Neuronal stem cell (in vitro differentiated cells): Measurements from ENCODE around the gene CTSH.

ENCODE experiments used
- DNase-seq: peaks from one replicate; pipeline ENCODE4 v3.0.0-alpha.2; 2013; ENCODE audit warnings: low spot score
- H2AFZ ChIP-seq: one replicate; pipeline ENCODE4 v1.6.1; 2013; ENCODE audit warnings: mild to moderate bottlenecking, low read length, inconsistent platforms
- H2AK5ac ChIP-seq: 2 replicates; pipeline ENCODE4 v1.6.1; 2013; ENCODE audit warnings: low read depth, mild to moderate bottlenecking, inconsistent platforms, low read length, moderate library complexity, mixed read lengths
- H2BK120ac ChIP-seq: 2 replicates; pipeline ENCODE4 v1.6.1; 2013; ENCODE audit warnings: low read depth, mild to moderate bottlenecking, inconsistent platforms, low read length, moderate library complexity, mixed read lengths
- H2BK12ac ChIP-seq: one replicate; pipeline ENCODE4 v1.6.1; 2013; ENCODE audit warnings: low read length, inconsistent platforms
- H2BK15ac ChIP-seq: 2 replicates; pipeline ENCODE4 v1.6.1; 2013; ENCODE audit warnings: mild to moderate bottlenecking, low read length, inconsistent platforms, mixed read lengths
- H2BK5ac ChIP-seq: one replicate; pipeline ENCODE4 v1.6.1; 2013; ENCODE audit warnings: inconsistent platforms, mild to moderate bottlenecking, low read length, moderate library complexity
- H3K14ac ChIP-seq: one replicate; pipeline ENCODE4 v1.6.1; 2013; ENCODE audit warnings: low read length, inconsistent platforms
- H3K18ac ChIP-seq: 2 replicates; pipeline ENCODE4 v1.6.1; 2013; ENCODE audit warnings: low read length, inconsistent platforms
- H3K23ac ChIP-seq: 2 replicates; pipeline ENCODE4 v1.6.1; 2013; ENCODE audit warnings: low read depth, mild to moderate bottlenecking, mixed read lengths, low read length, inconsistent platforms; ENCODE audit not compliant: poor library complexity
- H3K27ac ChIP-seq: replicated peaks from 3 replicates; pipeline ENCODE4 v1.5.1; 2013; ENCODE audit warnings: low read length, inconsistent platforms
- H3K27me3 ChIP-seq, 3 experiments: 2 replicates each; pipeline ENCODE4 v1.6.1; 2013; ENCODE audit warnings: low read length in 3 of 3, mild to moderate bottlenecking in 2 of 3, inconsistent platforms in 1 of 3, low read depth in 1 of 3, mixed read lengths in 1 of 3, moderate library complexity in 1 of 3; ENCODE audit not compliant: control insufficient read depth in 3 of 3, insufficient read depth in 3 of 3
- H3K36me3 ChIP-seq, 2 donors: replicated peaks in 1 of 2; 2 replicates each; pipeline ENCODE4 v1.6.1; 2013; ENCODE audit warnings: low read length in 2 of 2; ENCODE audit not compliant: control insufficient read depth in 2 of 2, insufficient read depth in 2 of 2
- H3K4ac ChIP-seq: 2 replicates; pipeline ENCODE4 v1.6.1; 2013; ENCODE audit warnings: inconsistent platforms, mild to moderate bottlenecking, low read length, moderate library complexity
- H3K4me1 ChIP-seq, 2 donors: 1 replicate in 1 of 2; 2 replicates in 1 of 2; pipeline ENCODE4 v1.6.1; 2013; ENCODE audit warnings: low read length in 2 of 2, low read depth in 1 of 2; ENCODE audit not compliant: control insufficient read depth in 2 of 2, insufficient read depth in 1 of 2
- H3K4me2 ChIP-seq: one replicate; pipeline ENCODE4 v1.6.1; 2013; ENCODE audit warnings: mild to moderate bottlenecking, low read length, inconsistent platforms; ENCODE audit not compliant: insufficient read depth, poor library complexity, severe bottlenecking
- H3K4me3 ChIP-seq, 2 donors: 2 replicates each; pipeline ENCODE4 v1.5.1; 2013; ENCODE audit warnings: low read length in 2 of 2, mild to moderate bottlenecking in 2 of 2, inconsistent platforms in 1 of 2, moderate library complexity in 1 of 2
- H3K79me1 ChIP-seq: one replicate; pipeline ENCODE4 v1.6.1; 2013; ENCODE audit warnings: low read depth, mild to moderate bottlenecking, inconsistent platforms, low read length, moderate library complexity
- H3K9ac ChIP-seq: one replicate; pipeline ENCODE4 v1.6.1; 2013; ENCODE audit warnings: mild to moderate bottlenecking, low read depth, low read length, inconsistent platforms; ENCODE audit not compliant: poor library complexity
- H3K9me3 ChIP-seq, 2 donors: replicated peaks in 1 of 2; 2 replicates each; pipeline versions ENCODE3 to v1.6.1; 2013; ENCODE audit warnings: low read length in 2 of 2, mild to moderate bottlenecking in 2 of 2, inconsistent platforms in 1 of 2, low read depth in 1 of 2, mixed read lengths in 1 of 2, moderate library complexity in 1 of 2; ENCODE audit not compliant: control insufficient read depth in 2 of 2, insufficient read depth in 1 of 2
- H4K8ac ChIP-seq: one replicate; pipeline ENCODE4 v1.6.1; 2013; ENCODE audit warnings: low read depth, mild to moderate bottlenecking, inconsistent platforms, low read length, moderate library complexity
- H4K91ac ChIP-seq: one replicate; pipeline ENCODE4 v1.6.1; 2013; ENCODE audit warnings: low read length, low read depth, mild to moderate bottlenecking, inconsistent platforms; ENCODE audit not compliant: poor library complexity
- WGBS, 2 donors: extraction: QIAGEN DNeasy Blood & Tissue Kit; methylation state at CpG; one replicate each; pipeline ENCODE4 v1.1.7; 2013; ENCODE audit warnings: missing lambda C conversion rate in 2 of 2, mixed read lengths in 1 of 2; ENCODE audit not compliant: insufficient read length in 2 of 2, insufficient replicate concordance in 1 of 2; ENCODE audit errors: extremely low coverage in 2 of 2; 5-methylcytosine and 5-hydroxymethylcytosine counted together

CTSH gene

GRCh38 chr15:78950902-78951840, 6.3 kb upstream of the CTSH start:
- no peak overlapping the region for H3K27ac ChIP-seq
- H2BK5ac ChIP-seq = no peak overlapping the region
- no peak overlapping the region for H3K4me2 ChIP-seq
- H3K4ac ChIP-seq = no peak overlapping the region
- H3K27me3 ChIP-seq = peaks cover 0 to 29% (median 3%) of the 10 kb centered on the region in 3 experiments
- no peak overlapping the region for H3K4me3 ChIP-seq
- H4K8ac ChIP-seq = no peak overlapping the region
- no peak overlapping the region for H2BK120ac ChIP-seq
- H2AK5ac ChIP-seq = no peak overlapping the region
- no peak overlapping the region for H3K23ac ChIP-seq
- H3K9ac ChIP-seq = no peak overlapping the region
- H3K14ac ChIP-seq = no peak overlapping the region
- no CpG with 5 or more reads among the region's 10 CpGs for WGBS, 2 donors
- no peak overlapping the region for H3K18ac ChIP-seq
- H3K9me3 ChIP-seq = no peaks in the 10 kb centered on the region
- H3K4me1 ChIP-seq = no peaks in the 10 kb centered on the region
- no peak overlapping the region for H4K91ac ChIP-seq
- H3K36me3 ChIP-seq = no peaks in the 10 kb centered on the region
- no peak for DNase-seq
- H2AFZ ChIP-seq = peak overlapping the region; percentile 19
- H2BK15ac ChIP-seq = no peak overlapping the region
- H3K79me1 ChIP-seq = no peaks in the 10 kb centered on the region
- no peak overlapping the region for H2BK12ac ChIP-seq

- Histone ChIP-seq H3K18ac (no peak overlapping the region), H3K27ac (no peak overlapping the region), H4K8ac (no peak overlapping the region), H3K9me3 (no peaks in the 10 kb centered on the region), H2BK12ac (no peak overlapping the region), H3K36me3 (no peaks in the 10 kb centered on the region), H2AK5ac (no peak overlapping the region), H2BK15ac (no peak overlapping the region), H3K4ac (no peak overlapping the region), H3K4me1 (peaks cover under 1% of the 10 kb centered on the region in 2 donors), H2BK5ac (no peak overlapping the region), H3K27me3 (peaks cover 0 to 35% (median 4%) of the 10 kb centered on the region in 3 experiments), H3K4me2 (no peak overlapping the region), H2BK120ac (no peak overlapping the region), H3K9ac (no peak overlapping the region), H3K4me3 (no peak overlapping the region), H2AFZ (no peak overlapping the region), H3K79me1 (no peaks in the 10 kb centered on the region), H3K23ac (no peak overlapping the region), H3K14ac (no peak overlapping the region), H4K91ac (no peak overlapping the region)
- no CpG with 5 or more reads among the region's 9 CpGs for WGBS, 2 donors
- no peak for DNase-seq
Observed at GRCh38 chr15:78950343-78950742, 5.5 kb upstream of the CTSH start.

DNA sequence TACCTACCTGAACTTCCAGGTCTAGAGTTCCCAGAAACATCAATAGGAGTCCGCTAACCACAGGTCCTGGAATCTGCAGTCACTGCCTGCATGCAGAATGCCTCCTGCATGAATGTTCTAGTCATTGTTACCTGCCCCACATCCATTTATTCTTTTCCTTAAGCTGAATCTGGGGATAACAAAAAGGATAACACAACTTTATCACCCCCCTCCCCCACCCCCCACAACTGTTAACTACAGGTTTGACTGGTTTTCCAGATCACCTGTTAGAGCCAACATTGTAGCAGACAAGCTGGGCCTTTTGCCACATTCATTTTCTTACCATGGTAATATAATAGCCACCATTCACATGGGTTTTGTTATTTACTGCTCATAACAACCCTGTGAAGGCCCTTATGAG, 4.6 kb upstream of the CTSH start:
- Histone ChIP-seq H3K27me3 (peaks cover 0 to 39% (median 10%) of the 10 kb centered on the region in 3 experiments), H3K9me3 (no peaks in the 10 kb centered on the region), H3K4ac (no peak overlapping the region), H3K79me1 (no peaks in the 10 kb centered on the region), H3K36me3 (no peaks in the 10 kb centered on the region), H3K4me1 (peaks cover 4 to 5% of the 10 kb centered on the region in 2 donors), H2BK5ac (no peak overlapping the region), H2BK120ac (no peak overlapping the region), H3K18ac (no peak overlapping the region), H4K8ac (no peak overlapping the region), H3K27ac (no peak overlapping the region), H2AFZ (no peak overlapping the region), H3K4me3 (no peak overlapping the region), H2BK12ac (no peak overlapping the region), H2AK5ac (no peak overlapping the region), H3K14ac (no peak overlapping the region), H2BK15ac (no peak overlapping the region), H3K4me2 (no peak overlapping the region), H3K9ac (no peak overlapping the region), H3K23ac (no peak overlapping the region), H4K91ac (no peak overlapping the region)
- DNase-seq = no peak
- WGBS, 2 donors = no CpG with 5 or more reads among the region's 1 CpG

DNA sequence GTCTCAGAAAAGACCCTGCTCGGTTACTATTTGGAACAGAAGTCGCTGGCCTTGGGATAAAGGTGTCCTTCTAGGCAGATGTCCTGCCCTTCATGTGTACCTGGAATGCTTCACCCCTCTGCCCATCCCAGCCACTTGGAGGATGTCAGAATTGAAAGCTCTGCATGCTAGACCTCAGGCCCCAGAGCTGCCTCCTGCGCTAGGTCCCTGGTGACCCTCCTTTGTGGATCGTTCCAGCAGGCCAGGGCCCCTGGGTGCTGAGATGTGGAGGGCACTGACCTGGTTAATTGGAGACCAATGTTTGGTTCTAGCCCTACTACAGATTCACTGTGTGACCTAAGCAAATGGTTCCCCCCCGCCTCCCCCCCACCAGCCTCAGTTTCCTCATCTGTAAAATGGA, 2.7 kb upstream of the CTSH start:
- no peak overlapping the region for H4K91ac ChIP-seq
- H2AFZ ChIP-seq = no peak overlapping the region
- H3K4me1 ChIP-seq = peaks cover 7% of the 10 kb centered on the region in 2 donors
- no peak overlapping the region for H2BK15ac ChIP-seq
- H3K79me1 ChIP-seq = no peaks in the 10 kb centered on the region
- H3K9me3 ChIP-seq = no peaks in the 10 kb centered on the region
- no peak overlapping the region for H3K4me2 ChIP-seq
- no peak overlapping the region for H3K14ac ChIP-seq
- H2AK5ac ChIP-seq = no peak overlapping the region
- no CpG with 5 or more reads among the region's 5 CpGs for WGBS, 2 donors
- H3K23ac ChIP-seq = no peak overlapping the region
- no peak overlapping the region for H3K4ac ChIP-seq
- no peaks in the 10 kb centered on the region for H3K36me3 ChIP-seq
- DNase-seq = no peak
- H2BK120ac ChIP-seq = no peak overlapping the region
- no peak overlapping the region for H4K8ac ChIP-seq
- H2BK5ac ChIP-seq = no peak overlapping the region
- no peak overlapping the region for H3K9ac ChIP-seq
- peaks cover 2 to 58% (median 24%) of the 10 kb centered on the region in 3 experiments for H3K27me3 ChIP-seq
- no peak overlapping the region for H2BK12ac ChIP-seq
- no peak overlapping the region for H3K27ac ChIP-seq
- H3K4me3 ChIP-seq = no peak overlapping the region
- no peak overlapping the region for H3K18ac ChIP-seq
